Choroid plexus epithelial cell (primary cell): ENCODE data around the gene VEZT.

ENCODE experiments used
- DNase-seq: peaks from one replicate; pipeline ENCODE4 v3.0.0-alpha.2; 2010; ENCODE audit warnings: low read depth
- H3K4me3 ChIP-seq: 2 replicates; pipeline ENCODE4 v1.5.1; 2011; ENCODE audit warnings: low read depth, mild to moderate bottlenecking, control low read depth, low read length, moderate library complexity
- CTCF ChIP-seq: conservative IDR thresholded peaks from 2 replicates; pipeline ENCODE4 v1.5.1; 2011; ENCODE audit warnings: low read depth, mild to moderate bottlenecking, control low read depth, inconsistent platforms, low read length, moderate library complexity

VEZT gene

GRCh38 chr12:95220726-95221125, 3.1 kb downstream of the VEZT start:
- TF ChIP-seq CTCF = no peak
- no peak overlapping the region for H3K4me3 ChIP-seq
- no peak for DNase-seq

GRCh38 chr12:95224202-95225170, 6.9 kb downstream of the VEZT start:
- DNase-seq = peak; percentile 72
- TF ChIP-seq CTCF = no peak
- H3K4me3 ChIP-seq = no peak overlapping the region

GRCh38 chr12:95225645-95226212, 8.1 kb downstream of the VEZT start:
- no peak for TF ChIP-seq CTCF
- no peak for DNase-seq
- no peak overlapping the region for H3K4me3 ChIP-seq

- no peak for TF ChIP-seq CTCF
- H3K4me3 ChIP-seq = no peak overlapping the region
- no peak for DNase-seq
These were observed 10.3 kb downstream of the VEZT start for GRCh38 chr12:95227818-95228356.

GRCh38 chr12:95228617-95229016, 11.0 kb downstream of the VEZT start:
- H3K4me3 ChIP-seq = no peak overlapping the region
- no peak for DNase-seq
- no peak for TF ChIP-seq CTCF

- no peak for TF ChIP-seq CTCF
- DNase-seq = no peak
- no peak overlapping the region for H3K4me3 ChIP-seq
These were observed 12.0 kb downstream of the VEZT start for GRCh38 chr12:95229636-95230035.
